ENCODE results near the gene PLK3.
"Not testable (repeated sequence)": the region's sequence is repeated elsewhere in the genome, so short reads cannot be mapped to it uniquely, and the experiment has no call there.

The PLK3 gene

GRCh38 chr1:44822981-44823451 is 22.8 kb downstream of the PLK3 start:
- H3K4me3 ChIP-seq (replicated peaks; ENCODE audit: insufficient read depth, low read length) = no peak overlapping the region
- no peak for DNase-seq (ENCODE audit: low read depth in 1 of 2, low spot score in 1 of 2)
- TF ChIP-seq REST (IDR thresholded peaks at IDR 0.05; ENCODE audit: insufficient replicate concordance, low read depth) = no peak
- TF ChIP-seq GABPA (IDR thresholded peaks at IDR 0.05; ENCODE audit: low read depth) = no peak
- no peak for TF ChIP-seq SPI1 (IDR thresholded peaks at IDR 0.05; ENCODE audit: borderline replicate concordance, low read depth)
- TF ChIP-seq POLR2AphosphoS5 (IDR thresholded peaks at IDR 0.05; ENCODE audit: low read depth) = no peak
- TF ChIP-seq CTCF (IDR thresholded peaks at IDR 0.05; ENCODE audit: insufficient read depth, low read length) = no peak
- H3K27me3 ChIP-seq (ENCODE audit: insufficient read depth, poor library complexity, severe bottlenecking) = no peaks in the 10 kb centered on the region
- H3K27ac ChIP-seq (replicated peaks) = no peak overlapping the region

- H3K27ac ChIP-seq (replicated peaks); DNase-seq (ENCODE audit: low read depth in 1 of 2, low spot score in 1 of 2); H3K27me3 ChIP-seq (ENCODE audit: insufficient read depth, poor library complexity, severe bottlenecking); H3K4me3 ChIP-seq (replicated peaks; ENCODE audit: insufficient read depth, low read length): not testable (repeated sequence)
Observed at GRCh38 chr1:44824392-44824791, 24.2 kb downstream of the PLK3 start.

GRCh38 chr1:44826375-44827196 is 26.4 kb downstream of the PLK3 start:
- DNase-seq (ENCODE audit: low read depth in 1 of 2, low spot score in 1 of 2) = peak; percentile 84 to 88
- Histone ChIP-seq H3K4me3 (replicated peaks; ENCODE audit: insufficient read depth, low read length) (no peak overlapping the region), H3K27ac (replicated peaks) (peak overlapping the region; percentile 32), H3K27me3 (ENCODE audit: insufficient read depth, poor library complexity, severe bottlenecking) (no peaks in the 10 kb centered on the region)
- TF ChIP-seq CTCF (IDR thresholded peaks at IDR 0.05; ENCODE audit: insufficient read depth, low read length) (no peak), SPI1 (IDR thresholded peaks at IDR 0.05; ENCODE audit: borderline replicate concordance, low read depth) (peak; percentile 85)

- H3K27me3 ChIP-seq (ENCODE audit: insufficient read depth, poor library complexity, severe bottlenecking) = no peaks in the 10 kb centered on the region
- H3K27ac ChIP-seq (replicated peaks) = peak overlapping the region; percentile 32; the same call in 1 of the 2 replicates
- no peak overlapping the region for H3K4me3 ChIP-seq (replicated peaks; ENCODE audit: insufficient read depth, low read length)
- DNase-seq (ENCODE audit: low read depth in 1 of 2, low spot score in 1 of 2) = no peak
- TF ChIP-seq POLR2AphosphoS5 (IDR thresholded peaks at IDR 0.05; ENCODE audit: low read depth) = no peak
- TF ChIP-seq SPI1 (IDR thresholded peaks at IDR 0.05; ENCODE audit: borderline replicate concordance, low read depth) = no peak
- TF ChIP-seq GABPA (IDR thresholded peaks at IDR 0.05; ENCODE audit: low read depth) = no peak
- no peak for TF ChIP-seq REST (IDR thresholded peaks at IDR 0.05; ENCODE audit: insufficient replicate concordance, low read depth)
- TF ChIP-seq CTCF (IDR thresholded peaks at IDR 0.05; ENCODE audit: insufficient read depth, low read length) = no peak
Observed at GRCh38 chr1:44827197-44828002, 27.2 kb downstream of the PLK3 start.
